H1 (cell line): ENCODE results near the gene VAMP4.

Source experiments
- CTCF ChIP-seq, 3 experiments: IDR thresholded peaks; 1 replicate in 2 of 3; 2 replicates in 1 of 3; pipeline versions ENCODE4 v1.5.1 to v1.6.1; 2011; ENCODE audit warnings: low read length in 3 of 3, mild to moderate bottlenecking in 3 of 3, inconsistent platforms in 2 of 3, low read depth in 1 of 3, moderate library complexity in 1 of 3; ENCODE audit not compliant: insufficient read depth in 1 of 3; ENCODE audit errors: control extremely low read depth in 1 of 3
- EGR1 ChIP-seq: IDR thresholded peaks from 2 replicates; pipeline ENCODE4 v1.6.1; 2011; ENCODE audit warnings: low read depth, low read length, borderline replicate concordance
- MAX ChIP-seq: IDR thresholded peaks from 2 replicates; pipeline ENCODE4 v1.6.1; 2012; ENCODE audit warnings: inconsistent platforms
- NRF1 ChIP-seq: IDR thresholded peaks from 2 replicates; pipeline ENCODE4 v1.6.1; 2011; ENCODE audit warnings: mild to moderate bottlenecking, low read depth, low read length, improper control_type of control experiment
- RAD21 ChIP-seq, 2 experiments: IDR thresholded peaks in 1 of 2; conservative IDR thresholded peaks in 1 of 2; 2 replicates each; pipeline ENCODE4 v1.6.1; 2011; ENCODE audit warnings: low read depth in 2 of 2, low read length in 2 of 2, improper control_type of control experiment in 1 of 2, inconsistent platforms in 1 of 2, mild to moderate bottlenecking in 1 of 2, moderate library complexity in 1 of 2
- SAP30 ChIP-seq: fragments of 300-600 bp; sonication (generic); IDR thresholded peaks from 2 replicates; pipeline ENCODE4 v1.7.1; 2012; ENCODE audit warnings: low read length, moderate library complexity, mild to moderate bottlenecking, inconsistent platforms; ENCODE audit not compliant: insufficient read depth, insufficient replicate concordance
- SP2 ChIP-seq: IDR thresholded peaks from 2 replicates; pipeline ENCODE4 v1.6.1; 2012; ENCODE audit warnings: mild to moderate bottlenecking, low read length, inconsistent platforms

GRCh38 chr1:171702598-171702997 lies 39.3 kb downstream of the VAMP4 start:
- no peak for TF ChIP-seq RAD21 (IDR thresholded peaks at IDR 0.05 in 1 of 2, conservative IDR thresholded peaks at IDR 0.05 in 1 of 2; ENCODE audit: low read depth in 2 of 2, low read length in 2 of 2)
- TF ChIP-seq SAP30, result no peak
- TF ChIP-seq MAX, result no peak
- no peak for TF ChIP-seq CTCF (IDR thresholded peaks at IDR 0.05; ENCODE audit: control extremely low read depth in 1 of 3, insufficient read depth in 1 of 3, low read depth in 1 of 3, low read length in 3 of 3)
- no peak for TF ChIP-seq EGR1
- no peak for TF ChIP-seq NRF1
- TF ChIP-seq SP2, result no peak
